ENCODE results near the gene SMS.

SMS gene

DNA sequence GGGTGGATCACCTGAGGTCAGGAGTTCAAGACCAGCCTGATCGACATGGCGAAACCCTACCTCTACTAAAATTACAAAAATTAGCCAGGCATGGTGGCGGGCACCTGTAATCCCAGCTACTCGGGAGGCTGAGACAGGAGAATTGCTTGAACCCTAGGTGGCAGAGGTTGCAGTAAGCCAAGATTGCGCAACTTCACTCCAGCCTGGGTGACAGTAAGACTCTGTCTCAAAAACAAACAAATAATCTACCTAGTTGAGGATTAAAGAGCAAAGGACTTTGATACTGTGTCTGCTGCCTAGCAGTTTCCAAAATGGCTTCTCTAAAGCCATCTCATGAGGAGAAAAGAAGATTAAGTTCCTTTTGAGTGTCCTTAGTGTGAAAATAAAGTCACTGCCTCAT, 37.8 kb downstream of the SMS start:
- DNase-seq (ENCODE audit: low read depth), result no peak

DNA sequence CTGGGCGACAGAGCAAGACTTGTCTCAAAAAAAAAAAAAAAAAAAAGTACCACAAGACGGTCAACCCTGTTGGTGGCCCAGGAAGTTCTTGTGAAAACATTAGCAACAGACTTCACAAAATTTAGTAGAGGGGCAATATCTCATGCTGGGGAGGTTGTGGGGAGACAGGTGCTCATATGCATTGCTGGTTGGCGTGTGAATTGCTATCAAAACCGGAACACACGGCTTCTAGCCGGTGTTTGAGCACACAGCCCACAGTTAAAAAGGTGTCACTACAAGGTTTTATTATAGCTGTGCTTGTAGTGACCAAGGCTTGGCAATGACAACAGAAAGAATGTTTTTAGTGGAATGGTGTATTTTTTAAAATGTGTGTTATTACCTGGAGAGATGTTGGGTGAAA, 41.8 kb downstream of the SMS start:
- DNase-seq (ENCODE audit: low read depth), result no peak

DNA sequence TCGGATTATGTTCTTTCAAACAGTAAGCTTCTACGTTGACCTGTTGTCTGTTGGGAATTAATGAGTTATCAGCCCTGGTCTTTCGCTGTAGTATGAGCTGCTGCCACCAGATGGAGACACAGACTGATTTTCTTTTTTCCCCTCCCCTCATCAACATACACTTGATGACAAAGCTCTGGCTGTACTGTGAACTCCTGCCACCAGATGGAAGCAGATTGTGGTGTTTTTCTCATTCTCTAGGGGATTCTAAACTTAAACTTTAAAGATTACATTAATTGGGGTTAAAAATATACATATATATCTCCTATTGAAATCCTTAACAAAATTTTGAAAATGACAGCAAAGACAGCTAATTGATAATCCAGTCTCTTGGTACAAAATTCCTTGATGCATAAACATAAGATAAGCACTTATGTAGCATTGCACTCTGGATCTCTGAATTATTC, 44.8 kb downstream of the SMS start:
- DNase-seq (ENCODE audit: low read depth), result peak; percentile 75

DNA sequence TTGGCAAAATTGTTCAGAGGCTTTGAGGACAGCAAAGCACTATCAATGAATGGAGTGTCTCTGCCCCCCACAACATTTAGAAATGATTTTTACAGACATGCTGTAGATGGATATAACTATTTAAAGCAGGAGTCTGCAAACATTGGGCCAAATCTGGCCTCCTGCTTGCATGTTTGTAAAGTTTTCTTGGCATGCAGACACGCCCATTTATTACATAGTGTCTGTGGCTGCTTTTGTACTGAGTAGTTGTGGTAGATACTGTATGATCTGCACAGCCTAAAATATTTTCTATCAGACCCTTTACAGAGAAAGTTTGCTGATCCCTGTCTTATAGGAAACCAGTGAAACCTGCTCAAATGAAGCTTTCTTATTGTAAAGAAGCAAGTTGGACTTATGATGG, 46.1 kb downstream of the SMS start:
- no peak for DNase-seq (ENCODE audit: low read depth)

DNA sequence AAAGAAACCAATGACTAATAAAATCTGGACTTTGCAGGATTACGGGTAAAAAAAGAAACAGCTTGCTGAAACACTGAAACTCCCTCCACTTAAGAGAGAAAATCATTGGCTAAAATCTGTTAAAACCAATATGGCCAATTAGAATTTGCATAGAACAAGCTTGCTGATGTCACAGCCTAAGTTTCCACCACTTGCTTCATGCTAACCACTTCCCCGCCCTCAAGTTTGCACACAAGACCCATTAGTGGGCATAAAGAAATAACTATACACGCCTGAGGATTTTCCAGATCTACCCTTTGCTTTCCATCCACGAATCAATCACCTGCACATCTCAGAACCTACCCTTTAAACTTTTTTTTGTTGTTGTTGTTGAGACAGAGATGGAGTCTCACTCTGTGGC, 48.9 kb downstream of the SMS start:
- no peak for DNase-seq (ENCODE audit: low read depth)

- DNase-seq (ENCODE audit: low read depth), result no peak
Measured at GRCh38 chrX:21990832-21991231, 50.3 kb downstream of the SMS start.

- DNase-seq (ENCODE audit: low read depth), result no peak
Measured at GRCh38 chrX:21991504-21991903, 51.0 kb downstream of the SMS start.

- no peak for DNase-seq (ENCODE audit: low read depth)
Measured at GRCh38 chrX:21993265-21993664, 52.8 kb downstream of the SMS start.

DNA sequence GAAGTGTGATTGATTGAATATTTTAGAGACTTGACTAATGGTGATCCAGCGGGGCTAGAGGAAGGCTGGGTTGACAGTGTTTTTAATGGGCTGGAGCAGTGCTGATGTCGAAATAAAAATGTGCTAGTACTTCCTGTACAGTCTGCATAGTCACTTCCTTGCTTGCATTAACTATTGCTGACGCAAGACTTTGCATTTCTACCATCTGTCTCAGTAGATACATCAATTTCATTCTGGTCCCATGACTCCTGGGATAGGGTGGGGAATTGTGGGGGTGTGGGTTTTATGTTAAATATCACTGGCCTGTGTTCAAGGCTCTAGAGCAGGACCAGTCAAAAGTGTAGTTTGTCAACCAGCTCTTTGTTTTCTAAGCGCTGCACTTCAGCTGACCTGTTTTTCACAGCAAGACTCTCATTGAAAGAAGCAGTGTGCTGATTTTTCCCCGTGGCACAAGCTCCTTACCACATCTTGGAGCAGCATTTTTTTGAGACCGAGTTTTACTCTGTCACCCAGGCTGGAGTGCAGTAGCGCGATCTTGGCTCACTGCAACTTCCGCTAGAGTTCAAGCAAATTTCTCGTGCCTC, 56.5 kb downstream of the SMS start:
- peak; percentile 67 for DNase-seq (ENCODE audit: low read depth)

DNA sequence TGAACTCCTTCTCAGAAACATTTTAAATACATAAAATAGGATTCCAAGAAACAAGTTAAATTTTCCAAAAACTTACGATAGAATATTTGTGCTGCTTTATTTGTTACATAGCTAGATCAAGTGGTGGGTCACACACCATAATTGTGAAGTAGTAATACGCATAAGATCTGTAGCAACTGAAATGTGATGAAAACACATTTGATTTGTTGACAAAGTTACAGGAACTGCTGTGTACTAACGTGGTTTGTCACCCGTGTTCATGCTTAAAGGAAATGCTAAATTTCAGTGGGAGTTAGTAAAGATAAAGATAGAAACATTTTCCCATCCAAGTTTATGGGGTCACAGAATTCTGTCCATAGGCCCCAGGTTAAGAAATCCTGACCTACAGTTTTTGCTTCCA, 57.5 kb downstream of the SMS start:
- no peak for DNase-seq (ENCODE audit: low read depth)

GRCh38 chrX:22004866-22005265, 64.4 kb downstream of the SMS start:
- DNase-seq (ENCODE audit: low read depth), result no peak

GRCh38 chrX:22012051-22012450, 71.5 kb downstream of the SMS start:
- DNase-seq (ENCODE audit: low read depth), result no peak

DNA sequence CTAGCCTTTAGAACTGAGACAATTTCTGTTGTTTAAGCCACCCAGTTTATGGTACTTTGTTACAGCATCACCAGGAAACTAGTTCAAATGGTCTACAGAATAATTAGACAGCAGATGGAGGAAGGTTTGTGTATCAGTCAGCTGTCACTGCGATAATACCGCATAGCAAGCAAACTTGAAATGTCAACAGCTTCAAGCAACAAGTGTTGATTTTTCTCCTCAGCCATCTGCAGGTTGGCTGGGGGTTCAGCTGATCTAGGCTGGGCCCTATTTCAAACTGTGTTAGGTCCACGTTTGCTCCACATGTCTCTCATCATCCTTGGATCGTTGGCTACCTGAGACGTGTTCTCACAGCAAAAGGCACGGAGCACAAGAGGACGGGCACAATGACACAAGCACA, 72.4 kb downstream of the SMS start:
- no peak for DNase-seq (ENCODE audit: low read depth)

- DNase-seq (ENCODE audit: low read depth), result no peak
Measured at GRCh38 chrX:22015139-22015750, 74.7 kb downstream of the SMS start.

DNA sequence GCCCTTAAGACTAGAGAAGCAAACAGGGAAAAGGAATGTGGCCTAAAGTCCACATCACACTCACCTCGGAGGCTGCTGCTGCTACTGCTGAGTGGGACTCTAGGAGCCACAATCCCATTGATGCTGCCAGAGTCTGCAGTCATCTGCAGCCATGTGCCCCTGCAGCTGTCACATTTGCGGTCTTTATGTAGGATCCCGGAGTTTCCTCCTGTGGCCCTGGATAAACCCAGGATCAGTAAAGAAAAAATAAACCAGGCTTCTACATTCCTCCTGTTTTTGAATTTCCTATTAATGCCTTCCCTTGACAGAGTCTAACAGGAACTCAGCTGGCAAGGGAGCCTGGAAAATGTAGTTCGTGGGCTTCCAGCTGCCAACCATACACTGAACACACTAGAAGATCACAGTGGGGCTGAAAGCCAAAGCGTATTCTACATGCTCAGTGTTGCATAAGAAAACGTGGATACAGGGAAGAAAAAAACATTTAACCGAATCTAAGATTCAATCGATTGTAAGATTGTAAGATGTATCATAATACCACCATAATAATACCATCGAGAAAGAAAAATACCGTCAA, 81.3 kb downstream of the SMS start:
- DNase-seq (ENCODE audit: low read depth), result no peak

DNA sequence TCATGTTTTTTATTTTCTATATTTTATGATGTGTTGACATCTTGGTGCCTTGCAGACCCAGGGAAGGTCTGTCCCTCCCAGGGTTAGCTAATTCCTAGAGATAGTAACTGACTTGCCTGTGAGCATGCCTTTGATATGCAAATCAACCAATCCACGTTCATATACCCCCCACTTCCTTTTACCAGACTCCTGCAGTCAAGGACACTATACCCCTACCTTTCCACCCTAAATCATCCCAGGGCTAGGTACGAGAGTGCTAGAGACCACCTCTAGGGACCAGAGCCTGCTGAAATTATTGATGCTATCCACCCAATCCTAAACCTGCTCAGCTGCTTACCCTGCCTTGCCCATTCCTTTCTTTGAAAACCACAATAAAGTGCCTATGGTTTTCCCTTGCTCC, 84.1 kb downstream of the SMS start:
- no peak for DNase-seq (ENCODE audit: low read depth)

GRCh38 chrX:22025751-22026150, 85.2 kb downstream of the SMS start:
- no peak for DNase-seq (ENCODE audit: low read depth)

- no peak for DNase-seq (ENCODE audit: low read depth)
Measured at GRCh38 chrX:22026731-22027130, 86.2 kb downstream of the SMS start.

DNA sequence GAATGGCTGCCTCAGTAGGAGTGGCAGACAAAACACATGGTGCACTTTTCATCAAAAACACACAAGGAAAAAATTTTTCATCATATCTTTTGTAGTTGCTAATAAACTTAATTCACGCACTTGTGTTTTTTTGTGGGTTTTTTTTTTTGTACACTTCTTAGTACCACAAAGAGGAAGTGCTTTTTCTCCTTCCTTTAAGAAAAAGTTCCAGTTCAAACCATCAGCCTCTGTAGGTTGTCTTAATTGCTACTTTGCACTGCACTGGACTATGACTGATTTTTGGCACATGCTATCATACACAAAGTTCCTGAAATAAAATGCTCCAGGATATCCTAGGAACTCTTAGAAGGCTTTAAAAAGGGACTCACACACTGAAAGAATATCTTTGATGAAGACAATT, 91.6 kb downstream of the SMS start, which contains the start of gene PHEX:
Gene PHEX, plus strand, starts transcription at position 242 of the 400 bp plus-strand sequence. CDS start 681 bp downstream, outside the sequence.
- no peak for DNase-seq (ENCODE audit: low read depth)

DNA sequence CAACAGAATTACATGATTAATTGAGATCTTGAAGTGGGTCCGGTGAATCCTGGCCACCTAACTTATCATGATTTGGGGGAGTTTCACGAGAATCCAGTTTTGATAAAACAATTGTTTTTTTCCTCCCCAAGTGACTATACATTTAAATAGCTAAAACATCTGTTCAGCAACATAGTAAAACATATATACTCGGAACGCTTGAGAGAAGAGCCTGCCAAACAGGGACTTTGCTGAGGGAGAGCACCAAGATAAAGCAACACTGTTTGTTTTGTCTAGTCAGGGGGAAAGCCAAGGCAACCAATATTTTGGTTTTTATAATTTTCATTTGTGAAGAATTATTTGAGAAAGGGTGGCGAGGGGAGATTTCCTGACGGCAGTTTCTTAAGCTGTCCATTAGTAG, 92.0 kb downstream of the SMS start:
- no peak for DNase-seq (ENCODE audit: low read depth)

GRCh38 chrX:22033818-22034217, 93.3 kb downstream of the SMS start:
- no peak for DNase-seq (ENCODE audit: low read depth)

- DNase-seq (ENCODE audit: low read depth), result no peak
Measured at GRCh38 chrX:22035236-22035635, 94.7 kb downstream of the SMS start.

DNA sequence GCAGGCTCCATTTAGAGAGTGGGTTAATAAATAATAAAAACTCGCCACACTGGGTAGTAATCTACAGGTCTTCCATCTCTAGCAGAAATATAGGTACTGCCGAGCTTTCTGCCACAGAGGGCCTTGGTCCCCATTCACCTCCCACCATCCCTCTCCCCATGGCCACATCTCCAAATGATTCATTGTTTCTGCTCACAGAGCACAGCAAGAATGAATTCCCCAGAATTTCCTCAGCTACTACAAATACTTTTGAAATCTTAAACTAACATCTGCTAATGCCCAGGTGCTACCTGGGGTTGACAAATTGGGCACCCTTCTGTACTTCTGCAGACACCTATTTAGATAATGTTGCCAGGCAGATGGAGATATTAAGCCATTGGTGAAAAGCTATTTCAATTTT, 96.7 kb downstream of the SMS start:
- no peak for DNase-seq (ENCODE audit: low read depth)

Data from ELR (cell line).